OCI-LY1 (cell line): ENCODE measurements around the gene CDH4.

Experiments used
- H2AFZ ChIP-seq: fragments of 200-600 bp; sonication (generic), shearing (Covaris generic); 2 replicates; pipeline ENCODE4 v1.6.0; 2014; ENCODE audit warnings: antibody characterized with exemption, mild to moderate bottlenecking, low read length
- H3F3A ChIP-seq: fragments of 200-600 bp; sonication (generic), shearing (Covaris generic); 2 replicates; pipeline ENCODE4 v1.6.0; 2014; ENCODE audit warnings: mild to moderate bottlenecking, antibody characterized with exemption, low read length, moderate library complexity; ENCODE audit not compliant: insufficient read depth
- H3K27ac ChIP-seq: fragments of 200-600 bp; sonication (generic); 2 replicates; pipeline ENCODE4 v1.5.1; 2014; ENCODE audit warnings: low read length, mixed run types, mild to moderate bottlenecking, low read depth; ENCODE audit not compliant: poor library complexity, severe bottlenecking
- H3K27me3 ChIP-seq: fragments of 200-600 bp; sonication (generic); 2 replicates; pipeline ENCODE4 v1.6.0; 2014; ENCODE audit warnings: antibody characterized with exemption, mild to moderate bottlenecking, low read length, moderate library complexity; ENCODE audit not compliant: insufficient read depth
- H3K36me3 ChIP-seq: fragments of 200-600 bp; sonication (generic); 2 replicates; pipeline ENCODE4 v1.6.1; 2014; ENCODE audit warnings: mild to moderate bottlenecking, antibody characterized with exemption, low read length, moderate library complexity, mixed read lengths; ENCODE audit not compliant: insufficient read depth
- H3K4me1 ChIP-seq: fragments of 200-600 bp; sonication (generic); 2 replicates; pipeline ENCODE4 v1.5.1; 2014; ENCODE audit warnings: mild to moderate bottlenecking, low read length, moderate library complexity; ENCODE audit not compliant: insufficient read depth, severe bottlenecking
- H3K4me2 ChIP-seq: fragments of 200-600 bp; sonication (generic), shearing (Covaris generic); 2 replicates; pipeline ENCODE4 v1.6.1; 2014; ENCODE audit warnings: low read length
- H3K4me3 ChIP-seq: fragments of 200-600 bp; sonication (generic); 2 replicates; pipeline ENCODE4 v1.5.1; 2014; ENCODE audit warnings: low read length, low read depth, mild to moderate bottlenecking, mixed read lengths; ENCODE audit not compliant: poor library complexity, severe bottlenecking
- H3K79me2 ChIP-seq: fragments of 200-600 bp; shearing (Covaris generic); 2 replicates; pipeline ENCODE4 v1.6.1; 2016; ENCODE audit warnings: mixed run types, low read length, mixed read lengths; ENCODE audit not compliant: insufficient read depth
- H3K9ac ChIP-seq: fragments of 200-600 bp; sonication (generic), shearing (Covaris generic); 2 replicates; pipeline ENCODE4 v1.6.1; 2014; ENCODE audit warnings: mild to moderate bottlenecking, low read length, mixed read lengths
- H3K9me2 ChIP-seq: fragments of 200-600 bp; sonication (generic), shearing (Covaris generic); 2 replicates; pipeline ENCODE4 v1.6.1; 2014; ENCODE audit warnings: low read depth, mild to moderate bottlenecking, low read length, mixed read lengths
- H3K9me3 ChIP-seq: fragments of 200-600 bp; shearing (Covaris generic); 2 replicates; pipeline ENCODE4 v1.6.1; 2014; ENCODE audit warnings: low read length, mixed read lengths
- H4K20me1 ChIP-seq: fragments of 200-600 bp; sonication (generic), shearing (Covaris generic); 2 replicates; pipeline ENCODE4 v1.6.0; 2016; ENCODE audit warnings: mild to moderate bottlenecking, low read length; ENCODE audit not compliant: insufficient read depth
- EZH2 ChIP-seq: fragments of 200-600 bp; sonication (generic), shearing (Covaris generic); IDR thresholded peaks from 2 replicates; pipeline ENCODE4 v1.8.0; 2017; ENCODE audit warnings: borderline replicate concordance, mixed run types, mild to moderate bottlenecking, antibody characterized with exemption, low read length, moderate library complexity, mixed read lengths
- TF ChIP-seq, protein P1 (sequence below): fragments of 200-600 bp; sonication (generic), shearing (Covaris generic); IDR thresholded peaks from 2 replicates; pipeline ENCODE4 v1.5.1; 2017; ENCODE audit warnings: mild to moderate bottlenecking, antibody characterized with exemption, low read length, moderate library complexity, mixed read lengths

Gene CDH4

DNA sequence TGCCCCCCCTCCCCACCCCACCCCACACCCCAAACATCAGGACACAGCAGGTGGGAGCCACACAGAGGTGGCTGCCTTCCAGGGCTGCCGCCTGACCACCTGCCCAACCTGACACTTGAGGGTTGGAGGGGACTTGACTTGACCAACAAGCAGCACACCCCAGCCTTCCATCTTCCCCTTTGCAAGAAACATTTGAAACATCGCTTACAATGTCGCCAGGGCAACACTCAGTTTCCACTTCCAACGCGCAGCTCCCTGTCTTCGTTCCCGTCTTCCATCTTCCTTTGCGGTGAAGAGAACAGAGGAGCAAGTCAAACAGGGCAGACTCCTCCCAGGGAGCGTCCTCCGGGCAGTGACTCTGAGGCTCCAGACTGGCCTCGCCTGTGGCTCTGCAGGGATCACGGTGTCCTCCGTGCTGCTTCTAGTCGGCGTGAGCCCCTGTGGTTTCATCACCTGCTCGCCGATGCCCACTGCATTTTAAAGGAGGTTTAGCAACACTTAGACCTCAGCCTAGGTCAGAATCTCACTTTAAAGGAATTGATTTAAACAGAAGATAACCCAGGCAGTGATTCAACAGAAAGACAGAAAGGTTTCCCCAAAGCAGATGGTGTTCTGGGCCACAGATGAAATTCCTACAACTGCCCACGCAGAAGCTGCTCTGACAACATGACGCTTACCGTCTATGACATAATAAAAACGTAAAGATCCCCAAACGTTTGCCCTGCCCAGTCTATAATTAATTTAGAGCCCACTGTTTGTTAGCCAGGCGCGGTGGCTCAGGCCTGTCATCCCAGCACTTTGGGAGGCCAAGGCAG lies 682.9 kb downstream of the CDH4 start:
- Histone ChIP-seq H3K36me3 (no peaks in the 10 kb centered on the region), H3K27me3 (peaks cover 9% of the 10 kb centered on the region; the same call in 1 of the 2 replicates), H3K4me2 (no peak overlapping the region), H3K9me2 (no peaks in the 10 kb centered on the region), H3F3A (no peaks in the 10 kb centered on the region), H3K9me3 (no peaks in the 10 kb centered on the region), H4K20me1 (no peaks in the 10 kb centered on the region), H2AFZ (no peak overlapping the region), H3K79me2 (no peaks in the 10 kb centered on the region), H3K9ac (no peak overlapping the region), H3K4me1 (no peaks in the 10 kb centered on the region), H3K27ac (no peak overlapping the region), H3K4me3 (no peak overlapping the region)
- no peak for TF ChIP-seq EZH2
- TF ChIP-seq, protein P1, sequence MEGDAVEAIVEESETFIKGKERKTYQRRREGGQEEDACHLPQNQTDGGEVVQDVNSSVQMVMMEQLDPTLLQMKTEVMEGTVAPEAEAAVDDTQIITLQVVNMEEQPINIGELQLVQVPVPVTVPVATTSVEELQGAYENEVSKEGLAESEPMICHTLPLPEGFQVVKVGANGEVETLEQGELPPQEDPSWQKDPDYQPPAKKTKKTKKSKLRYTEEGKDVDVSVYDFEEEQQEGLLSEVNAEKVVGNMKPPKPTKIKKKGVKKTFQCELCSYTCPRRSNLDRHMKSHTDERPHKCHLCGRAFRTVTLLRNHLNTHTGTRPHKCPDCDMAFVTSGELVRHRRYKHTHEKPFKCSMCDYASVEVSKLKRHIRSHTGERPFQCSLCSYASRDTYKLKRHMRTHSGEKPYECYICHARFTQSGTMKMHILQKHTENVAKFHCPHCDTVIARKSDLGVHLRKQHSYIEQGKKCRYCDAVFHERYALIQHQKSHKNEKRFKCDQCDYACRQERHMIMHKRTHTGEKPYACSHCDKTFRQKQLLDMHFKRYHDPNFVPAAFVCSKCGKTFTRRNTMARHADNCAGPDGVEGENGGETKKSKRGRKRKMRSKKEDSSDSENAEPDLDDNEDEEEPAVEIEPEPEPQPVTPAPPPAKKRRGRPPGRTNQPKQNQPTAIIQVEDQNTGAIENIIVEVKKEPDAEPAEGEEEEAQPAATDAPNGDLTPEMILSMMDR = no peak

DNA sequence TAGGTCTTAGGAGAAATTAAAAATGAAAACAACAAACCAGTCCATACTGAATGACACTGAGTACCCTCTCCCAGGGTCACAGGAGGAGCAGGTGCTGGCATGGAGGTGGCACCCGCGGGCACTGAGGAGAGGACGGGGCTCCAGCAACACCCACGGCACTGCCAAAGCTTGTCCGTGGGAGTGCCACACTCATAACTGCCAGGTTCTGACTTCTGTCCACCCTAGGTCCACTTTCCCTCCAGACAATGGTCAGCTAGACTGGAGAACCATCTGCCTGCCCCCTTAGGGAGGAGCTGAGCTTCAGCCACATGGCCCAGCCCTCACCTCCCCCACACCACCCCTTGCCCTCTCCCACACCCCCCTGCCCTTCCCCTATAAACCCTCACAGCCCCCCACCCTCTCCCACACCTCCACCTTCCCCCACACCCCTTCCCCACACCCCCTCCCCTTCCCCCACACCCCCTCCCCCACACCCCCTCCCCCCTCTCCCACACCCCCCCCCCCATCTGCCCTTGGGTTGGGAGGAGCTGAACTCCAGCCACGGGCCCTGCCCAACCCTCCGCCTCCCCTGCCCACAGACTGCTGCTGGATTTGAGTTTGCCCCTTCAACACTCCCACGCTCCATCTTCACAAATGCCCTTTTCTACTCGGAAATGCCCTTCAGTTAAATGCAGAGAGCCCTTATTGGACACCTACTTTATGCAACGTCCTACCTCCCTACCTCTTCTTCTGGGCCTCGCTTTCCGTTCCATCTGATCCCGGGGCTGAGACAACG lies 684.1 kb downstream of the CDH4 start:
- Histone ChIP-seq H3K4me3 (no peak overlapping the region), H3K9ac (no peak overlapping the region), H3K9me2 (no peaks in the 10 kb centered on the region), H3K27me3 (peaks cover 2% of the 10 kb centered on the region; the same call in 1 of the 2 replicates), H3K79me2 (no peaks in the 10 kb centered on the region), H3F3A (no peaks in the 10 kb centered on the region), H3K36me3 (no peaks in the 10 kb centered on the region), H3K4me1 (no peaks in the 10 kb centered on the region), H2AFZ (no peak overlapping the region), H3K27ac (no peak overlapping the region), H3K9me3 (no peaks in the 10 kb centered on the region), H3K4me2 (no peak overlapping the region), H4K20me1 (no peaks in the 10 kb centered on the region)
- TF ChIP-seq EZH2 = no peak
- TF ChIP-seq, protein P1 = no peak

DNA sequence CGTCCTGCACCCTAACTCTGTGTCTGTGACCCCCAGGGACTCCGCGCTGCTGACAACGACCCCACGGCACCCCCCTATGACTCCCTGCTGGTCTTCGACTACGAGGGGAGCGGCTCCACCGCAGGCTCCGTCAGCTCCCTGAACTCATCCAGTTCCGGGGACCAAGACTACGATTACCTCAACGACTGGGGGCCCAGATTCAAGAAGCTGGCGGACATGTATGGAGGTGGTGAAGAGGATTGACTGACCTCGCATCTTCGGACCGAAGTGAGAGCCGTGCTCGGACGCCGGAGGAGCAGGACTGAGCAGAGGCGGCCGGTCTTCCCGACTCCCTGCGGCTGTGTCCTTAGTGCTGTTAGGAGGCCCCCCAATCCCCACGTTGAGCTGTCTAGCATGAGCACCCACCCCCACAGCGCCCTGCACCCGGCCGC lies 684.7 kb downstream of the CDH4 start:
- Histone ChIP-seq H3K9ac (no peak overlapping the region), H3K79me2 (no peaks in the 10 kb centered on the region), H3K27me3 (peaks cover 2% of the 10 kb centered on the region; the same call in 1 of the 2 replicates), H3K9me2 (no peaks in the 10 kb centered on the region), H3K4me1 (no peaks in the 10 kb centered on the region), H3K27ac (no peak overlapping the region), H3K4me3 (no peak overlapping the region), H3K4me2 (no peak overlapping the region), H2AFZ (no peak overlapping the region), H4K20me1 (no peaks in the 10 kb centered on the region), H3K9me3 (no peaks in the 10 kb centered on the region), H3F3A (no peaks in the 10 kb centered on the region), H3K36me3 (no peaks in the 10 kb centered on the region)
- TF ChIP-seq EZH2 = no peak
- TF ChIP-seq, protein P1 = no peak
